Measurements from ENCODE around the gene ZBED6. TPM values are rescaled to one million over a fixed set of nuclear protein-coding genes. Genes with fewer than 3 reads are reported as not detected.

The ZBED6 gene
- total RNA-seq, 2 experiments from 2014 or later = 25.0 to 25.2 TPM

DNA sequence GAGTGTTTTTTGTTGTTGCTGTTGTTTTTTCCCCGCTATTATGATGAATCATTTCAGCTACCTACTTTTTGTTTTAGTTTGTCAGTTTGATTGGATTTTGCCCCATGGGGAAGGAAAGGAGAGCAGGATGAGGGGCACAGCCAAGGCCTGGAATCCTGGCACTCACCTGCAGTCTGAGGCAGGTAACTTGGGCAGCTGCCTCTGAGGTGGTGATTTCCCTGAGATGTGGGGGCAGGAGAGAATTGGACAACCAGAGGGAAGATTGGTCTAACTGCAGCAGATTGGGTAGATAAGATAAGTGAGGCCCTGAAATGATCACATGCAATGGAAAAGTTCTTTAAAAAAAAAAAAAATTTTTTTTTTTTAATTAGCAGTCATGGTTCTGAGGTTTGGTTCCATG lies 31.9 kb upstream of the ZBED6 start:
- Histone ChIP-seq H3K4me1 (ENCODE audit: insufficient read depth, low read length) (peaks cover 57% of the 10 kb centered on the region), H3K27me3 (ENCODE audit: control insufficient read depth in 1 of 2, insufficient read depth in 2 of 2, low read length in 2 of 2) (no peaks in the 10 kb centered on the region), H3K4me3 (ENCODE audit: low read length) (no peak overlapping the region), H3K36me3 (ENCODE audit: insufficient read depth, low read length) (no peaks in the 10 kb centered on the region), H3K9me3 (ENCODE audit: control insufficient read depth in 1 of 2, insufficient read depth in 1 of 2, low read length in 2 of 2) (no peaks in the 10 kb centered on the region), H3K27ac (ENCODE audit: low read depth in 1 of 2, low read length in 2 of 2) (peak overlapping the region; percentile 74 to 92)
- intact Hi-C loops (cut with DNase I, micrococcal nuclease) = loop anchor here (10.0 kb wide), 2 partner anchors 89 to 631 kb away; no protein-coding TSS in a partner anchor
- Mint-ChIP-seq H3K4me3 (peak overlapping the region; percentile 98), H3K36me3 (ENCODE audit: low read depth) (peaks cover 23% of the 10 kb centered on the region), H3K9me3 (no peaks in the 10 kb centered on the region), H3K27ac (peak overlapping the region; percentile 97), H3K27me3 (no peaks in the 10 kb centered on the region), H3K4me1 (ENCODE audit: low read depth) (peaks cover 54% of the 10 kb centered on the region)
- ATAC-seq (ENCODE audit: poor library complexity) (no peak), DNase-seq (peak in 1 of 14 experiments; percentile 33)
- CTCF ChIA-PET = no interaction called here
- TF ChIP-seq, protein P1, sequence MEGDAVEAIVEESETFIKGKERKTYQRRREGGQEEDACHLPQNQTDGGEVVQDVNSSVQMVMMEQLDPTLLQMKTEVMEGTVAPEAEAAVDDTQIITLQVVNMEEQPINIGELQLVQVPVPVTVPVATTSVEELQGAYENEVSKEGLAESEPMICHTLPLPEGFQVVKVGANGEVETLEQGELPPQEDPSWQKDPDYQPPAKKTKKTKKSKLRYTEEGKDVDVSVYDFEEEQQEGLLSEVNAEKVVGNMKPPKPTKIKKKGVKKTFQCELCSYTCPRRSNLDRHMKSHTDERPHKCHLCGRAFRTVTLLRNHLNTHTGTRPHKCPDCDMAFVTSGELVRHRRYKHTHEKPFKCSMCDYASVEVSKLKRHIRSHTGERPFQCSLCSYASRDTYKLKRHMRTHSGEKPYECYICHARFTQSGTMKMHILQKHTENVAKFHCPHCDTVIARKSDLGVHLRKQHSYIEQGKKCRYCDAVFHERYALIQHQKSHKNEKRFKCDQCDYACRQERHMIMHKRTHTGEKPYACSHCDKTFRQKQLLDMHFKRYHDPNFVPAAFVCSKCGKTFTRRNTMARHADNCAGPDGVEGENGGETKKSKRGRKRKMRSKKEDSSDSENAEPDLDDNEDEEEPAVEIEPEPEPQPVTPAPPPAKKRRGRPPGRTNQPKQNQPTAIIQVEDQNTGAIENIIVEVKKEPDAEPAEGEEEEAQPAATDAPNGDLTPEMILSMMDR (IDR thresholded peaks at IDR 0.05) = no peak
- POLR2A ChIA-PET = interaction anchor here (0.8 to 3.4 kb wide), 4 partner anchors 13 to 136 kb away, joined by 4 to 34 read pairs (median 20); partner anchors contain the start of gene ATP2B4

DNA sequence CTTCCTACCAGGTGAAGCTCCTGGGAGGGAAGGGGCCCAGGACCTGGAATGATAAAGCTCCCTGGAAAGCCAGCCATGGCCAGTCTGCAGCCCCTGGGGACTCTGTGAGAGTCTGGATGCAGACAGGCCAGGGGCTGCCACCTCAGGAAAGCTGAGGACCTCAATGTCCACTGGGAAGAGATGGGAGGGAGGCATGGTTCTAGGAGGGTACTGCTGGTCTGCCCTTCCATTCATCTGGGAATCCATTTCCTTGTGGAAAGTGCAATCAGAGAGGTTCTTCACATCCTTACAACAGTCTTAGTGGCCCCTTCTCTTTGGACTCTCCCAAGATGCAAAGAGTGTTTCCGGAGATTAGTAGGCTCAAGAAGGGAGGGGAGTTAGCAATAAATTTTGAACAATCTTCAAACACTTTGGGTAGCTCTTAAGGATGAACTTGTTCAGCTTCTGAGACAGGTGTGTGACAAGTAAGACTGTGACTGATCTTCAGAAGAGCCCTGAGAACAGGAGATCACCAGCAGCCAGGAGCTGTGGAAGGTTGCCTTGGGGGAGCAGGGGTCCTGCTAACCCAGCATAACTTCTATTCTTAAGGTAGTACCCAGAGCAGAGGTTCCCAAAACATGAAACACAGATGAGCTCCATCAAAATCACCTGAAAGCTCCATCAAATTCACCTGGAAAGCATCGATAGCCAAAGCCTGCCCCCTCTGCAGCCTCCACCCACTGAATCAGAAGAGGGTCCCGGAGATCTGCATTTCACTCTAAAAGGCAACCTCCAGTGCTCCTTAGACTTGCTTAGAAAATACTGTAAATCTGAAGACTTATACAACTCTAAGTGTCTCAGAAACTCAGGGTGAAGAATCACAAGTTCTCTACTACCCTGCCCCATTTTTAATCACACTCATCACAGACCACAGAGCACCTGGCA lies 31.1 kb upstream of the ZBED6 start:
- peak; percentile 11 for ATAC-seq (ENCODE audit: poor library complexity)
- POLR2A ChIA-PET = interaction anchor here (0.6 to 3.4 kb wide), 31 partner anchors 9 to 474 kb away, joined by 3 to 48 read pairs (median 4); partner anchors contain the start of genes ATP2B4 and ETNK2
- H3K4me3 Mint-ChIP-seq = peak overlapping the region; percentile 98
- no peaks in the 10 kb centered on the region for H3K9me3 ChIP-seq (ENCODE audit: control insufficient read depth in 1 of 2, insufficient read depth in 1 of 2, low read length in 2 of 2)
- H3K4me3 ChIP-seq (ENCODE audit: low read length) = peak overlapping the region; percentile 92
- intact Hi-C loops (cut with DNase I, micrococcal nuclease) = loop anchor here (1.0 to 10.0 kb wide), 6 partner anchors 31 to 630 kb away; partner anchors contain the start of genes ATP2B4 (in 2 of the 2), ZBED6 (in 1 of the 2) and ZC3H11A (in 1 of the 2)
- no peaks in the 10 kb centered on the region for H3K27me3 Mint-ChIP-seq
- peaks cover 61% of the 10 kb centered on the region for H3K4me1 ChIP-seq (ENCODE audit: insufficient read depth, low read length)
- H3K36me3 ChIP-seq (ENCODE audit: insufficient read depth, low read length) = peaks cover 4% of the 10 kb centered on the region
- no peaks in the 10 kb centered on the region for H3K9me3 Mint-ChIP-seq
- TF ChIP-seq, protein P1 (IDR thresholded peaks at IDR 0.05) = no peak
- DNase-seq = peak in 2 of 14 experiments; percentile 17 to 21
- peaks cover 63% of the 10 kb centered on the region for H3K4me1 Mint-ChIP-seq (ENCODE audit: low read depth)
- H3K36me3 Mint-ChIP-seq (ENCODE audit: low read depth) = peaks cover 31% of the 10 kb centered on the region
- CTCF ChIA-PET = interaction anchor here (0.7 to 2.0 kb wide), 5 partner anchors 12 to 139 kb away, joined by 3 to 10 read pairs (median 6); no protein-coding TSS in a partner anchor
- H3K27ac Mint-ChIP-seq = peak overlapping the region; percentile 97
- H3K27me3 ChIP-seq (ENCODE audit: control insufficient read depth in 1 of 2, insufficient read depth in 2 of 2, low read length in 2 of 2) = no peaks in the 10 kb centered on the region
- H3K27ac ChIP-seq (ENCODE audit: low read depth in 1 of 2, low read length in 2 of 2) = peak overlapping the region; percentile 74 to 92

DNA sequence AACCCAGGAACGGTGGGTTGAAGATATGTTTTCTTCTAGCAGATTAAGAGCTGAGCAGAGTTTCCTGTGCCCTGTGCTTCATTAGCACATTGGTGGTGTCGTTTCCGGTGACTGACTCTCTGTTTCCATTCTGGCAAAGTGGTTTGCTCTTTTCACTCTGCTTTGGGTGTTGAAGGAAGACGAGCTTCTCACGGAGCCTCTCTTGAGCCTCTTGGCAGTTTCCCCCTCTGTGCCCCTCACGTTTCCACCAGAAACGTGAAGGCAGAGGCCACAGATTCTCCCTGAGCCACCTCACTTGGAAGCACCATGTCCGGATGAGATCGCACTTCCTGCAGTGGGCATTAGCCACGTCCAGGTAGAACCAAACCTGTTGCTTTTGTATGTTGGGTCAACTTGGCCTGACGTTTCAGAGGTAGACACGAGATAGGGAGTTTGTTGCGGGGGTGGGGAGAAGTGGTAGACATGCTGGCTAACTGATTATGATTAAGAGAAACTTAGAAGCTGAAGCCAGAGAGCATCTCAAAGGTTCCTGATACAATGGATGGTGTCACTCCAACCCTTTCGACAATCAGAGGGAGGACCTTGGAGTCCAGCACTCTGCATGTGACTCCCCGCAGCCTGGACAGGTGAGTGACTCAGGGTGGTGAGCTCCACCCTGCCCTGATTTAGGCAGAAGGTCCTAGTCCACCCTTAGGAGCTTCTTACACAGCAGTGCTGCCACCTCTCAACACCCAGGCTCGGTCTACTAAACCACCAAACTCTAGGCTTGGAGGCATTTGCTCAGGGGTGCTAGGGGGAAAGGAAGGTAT lies 30.2 kb upstream of the ZBED6 start, which contains the start of gene LAX1:
Gene LAX1, plus strand, starts transcription at position 155 of the 809 bp plus-strand sequence. Its CDS starts 383 bp downstream, at position 538.
- Histone ChIP-seq H3K4me1 (ENCODE audit: insufficient read depth, low read length) (peaks cover 63% of the 10 kb centered on the region), H3K9me3 (ENCODE audit: control insufficient read depth in 1 of 2, insufficient read depth in 1 of 2, low read length in 2 of 2) (no peaks in the 10 kb centered on the region), H3K4me3 (ENCODE audit: low read length) (peak within 1 kb of the TSS; percentile 92), H3K27me3 (ENCODE audit: control insufficient read depth in 1 of 2, insufficient read depth in 2 of 2, low read length in 2 of 2) (no peaks in the 10 kb centered on the region), H3K36me3 (ENCODE audit: insufficient read depth, low read length) (peaks cover 10% of the 10 kb centered on the region), H3K27ac (ENCODE audit: low read depth in 1 of 2, low read length in 2 of 2) (peak within 1 kb of the TSS; percentile 74 to 92)
- Mint-ChIP-seq H3K9me3 (no peaks in the 10 kb centered on the region), H3K4me1 (ENCODE audit: low read depth) (peaks cover 66% of the 10 kb centered on the region), H3K4me3 (peak within 1 kb of the TSS; percentile 98), H3K27ac (peak within 1 kb of the TSS; percentile 97), H3K27me3 (no peaks in the 10 kb centered on the region), H3K36me3 (ENCODE audit: low read depth) (peaks cover 39% of the 10 kb centered on the region)
- ATAC-seq (ENCODE audit: poor library complexity) (peak; percentile 90), DNase-seq (peak; percentile 44 to 94 (median 68))
- intact Hi-C loops (cut with DNase I, micrococcal nuclease) = loop anchor here (1.0 to 10.0 kb wide), 6 partner anchors 30 to 630 kb away; partner anchors contain the start of genes ATP2B4 (in 2 of the 2), ZBED6 (in 1 of the 2) and ZC3H11A (in 1 of the 2)
- ChIA-PET CTCF (interaction anchor here (0.5 to 2.0 kb wide), 12 partner anchors 12 to 498 kb away, joined by 3 to 10 read pairs (median 4); no protein-coding TSS in a partner anchor), POLR2A (interaction anchor here (0.6 to 3.4 kb wide), 39 partner anchors 9 to 475 kb away, joined by 3 to 48 read pairs (median 4); partner anchors contain the start of genes ATP2B4 and ETNK2)
- TF ChIP-seq, protein P1 (IDR thresholded peaks at IDR 0.05) = no peak
